ENCODE data around the gene LTK.

The LTK gene

GRCh38 chr15:41511899-41512369, 1.7 kb downstream of the LTK start:
- peak; percentile 73 for DNase-seq (ENCODE audit: low spot score)
- TF ChIP-seq CTCF (IDR thresholded peaks at IDR 0.05; ENCODE audit: extremely low read depth, missing control alignments) = no peak

DNA sequence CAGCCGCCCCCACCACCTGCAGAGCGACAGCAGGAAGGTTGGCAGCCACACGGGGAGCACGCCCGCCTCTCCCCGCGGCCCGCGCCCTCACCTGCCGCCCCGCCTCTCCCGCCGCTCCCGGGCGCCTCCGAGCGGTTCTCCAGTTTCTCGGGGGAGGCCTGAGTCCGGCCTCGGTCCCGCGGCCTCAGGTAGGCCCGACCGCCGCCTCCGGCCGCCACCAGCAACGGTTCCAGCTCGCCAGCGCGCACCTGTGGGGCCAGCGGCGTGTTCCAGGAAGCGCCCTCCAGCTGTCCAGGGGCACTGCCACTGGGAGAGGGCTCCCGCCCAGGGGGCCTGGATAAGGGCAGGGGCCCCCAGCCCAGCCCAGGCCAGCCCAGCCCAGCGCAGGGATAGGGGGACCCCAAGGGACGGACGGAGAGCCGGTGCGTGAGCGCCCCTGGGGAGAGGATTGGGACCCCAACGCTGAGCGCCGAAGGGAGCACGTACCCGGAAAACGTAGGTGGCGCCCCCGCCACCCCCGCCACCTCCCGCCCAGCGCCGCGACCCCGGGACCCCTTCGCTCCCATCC, 2.2 kb downstream of the LTK start:
- DNase-seq (ENCODE audit: low spot score) = peak; percentile 51
- TF ChIP-seq CTCF (IDR thresholded peaks at IDR 0.05; ENCODE audit: extremely low read depth, missing control alignments) = no peak

DNA sequence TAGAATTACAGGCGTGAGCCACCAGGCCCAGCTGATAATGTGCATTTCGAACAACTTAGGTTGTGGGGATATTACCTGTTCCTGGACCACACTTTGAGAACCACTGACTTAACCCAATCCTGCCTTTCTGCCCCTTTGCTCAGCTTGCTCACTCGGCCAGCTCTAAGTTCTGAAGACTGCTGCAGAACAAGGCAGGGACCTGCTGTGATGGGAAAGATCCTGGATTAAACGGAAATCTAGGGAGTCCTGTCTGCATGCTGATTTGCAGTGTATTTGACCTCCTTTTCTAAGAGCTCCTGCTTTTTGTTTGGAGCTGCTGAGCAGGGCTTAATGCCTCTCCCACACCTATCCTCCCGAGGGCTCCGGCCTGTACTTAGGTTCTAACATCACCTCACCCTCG, 2.9 kb downstream of the LTK start:
- DNase-seq (ENCODE audit: low spot score) = peak; percentile 31

DNA sequence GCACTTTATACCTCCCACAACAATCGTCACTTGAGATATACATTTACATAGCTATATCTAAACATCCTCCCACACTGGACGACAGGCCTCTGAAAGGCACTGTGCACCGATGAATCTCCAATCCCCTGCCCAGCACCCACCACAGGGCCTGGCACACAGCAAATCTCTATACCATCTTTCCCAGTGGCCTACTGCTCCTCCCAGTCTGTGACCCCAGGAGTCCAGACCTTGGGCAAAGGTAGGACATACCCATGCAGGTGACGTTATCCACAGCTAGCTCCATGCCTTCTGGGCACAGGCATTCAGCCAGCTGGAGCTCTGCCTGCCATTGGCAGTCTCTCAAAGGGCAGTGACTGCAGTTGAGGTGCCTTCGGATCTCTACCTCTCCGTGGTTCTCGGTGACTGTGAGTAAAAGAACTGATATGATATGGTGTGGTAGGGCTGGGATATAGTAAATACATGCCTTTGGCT, 5.8 kb downstream of the LTK start:
- no peak for TF ChIP-seq CTCF (IDR thresholded peaks at IDR 0.05; ENCODE audit: extremely low read depth, missing control alignments)
- no peak for DNase-seq (ENCODE audit: low spot score)

More for the DNA sequence above, 2.9 kb downstream of the LTK start:
- no peak for TF ChIP-seq CTCF (IDR thresholded peaks at IDR 0.05; ENCODE audit: extremely low read depth, missing control alignments)

- peak; percentile 27 for DNase-seq (ENCODE audit: low spot score)
- TF ChIP-seq CTCF (IDR thresholded peaks at IDR 0.05; ENCODE audit: extremely low read depth, missing control alignments) = peak; percentile 6
Observed at GRCh38 chr15:41506796-41507341, 6.8 kb downstream of the LTK start.

GRCh38 chr15:41505776-41506175, 7.9 kb downstream of the LTK start:
- no peak for TF ChIP-seq CTCF (IDR thresholded peaks at IDR 0.05; ENCODE audit: extremely low read depth, missing control alignments)
- peak; percentile 16 for DNase-seq (ENCODE audit: low spot score)

- no peak for TF ChIP-seq CTCF (IDR thresholded peaks at IDR 0.05; ENCODE audit: extremely low read depth, missing control alignments)
- DNase-seq (ENCODE audit: low spot score) = peak; percentile 17
Observed at GRCh38 chr15:41504751-41505492, 8.7 kb downstream of the LTK start.

All from GM20000 (cell line).